ENCODE data around the gene BTBD19.
"Not testable (repeated sequence)": the region's sequence is repeated elsewhere in the genome, so short reads cannot be mapped to it uniquely, and the experiment has no call there.

BTBD19 gene

DNA sequence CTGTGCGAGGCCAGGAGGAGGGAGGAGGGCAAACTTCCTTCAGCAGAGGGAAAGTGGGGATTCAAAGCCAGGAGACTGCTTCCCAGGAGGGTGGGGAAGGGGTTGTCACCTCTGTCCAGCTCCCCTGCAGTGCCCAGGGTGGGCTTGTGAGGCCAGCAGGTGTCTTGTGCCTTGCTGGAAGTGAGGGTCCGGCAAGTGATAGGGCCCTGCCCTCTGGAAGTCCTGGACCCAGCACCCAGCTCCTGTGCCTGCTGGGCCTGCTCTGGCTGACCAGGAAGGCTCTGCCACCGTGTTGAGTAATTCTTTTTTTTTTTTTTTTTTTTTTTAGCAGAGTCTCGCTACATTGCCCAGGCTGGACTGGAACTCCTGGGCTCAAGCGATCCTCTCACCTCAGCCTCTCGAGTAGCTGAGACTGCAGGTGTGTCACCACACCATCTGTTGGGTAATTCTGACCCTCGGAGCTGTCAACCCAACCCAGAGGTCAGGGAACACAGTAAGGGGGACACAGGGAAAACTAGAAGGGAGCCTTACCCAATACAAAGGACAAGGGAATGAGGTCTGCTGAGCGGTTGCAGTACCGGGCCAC, 21.4 kb upstream of the BTBD19 start:
- no peak for DNase-seq (ENCODE audit: low read depth in 1 of 2, low spot score in 1 of 2)

GRCh38 chr1:44787506-44787905, 20.8 kb upstream of the BTBD19 start:
- no peak for DNase-seq (ENCODE audit: low read depth in 1 of 2, low spot score in 1 of 2)

DNA sequence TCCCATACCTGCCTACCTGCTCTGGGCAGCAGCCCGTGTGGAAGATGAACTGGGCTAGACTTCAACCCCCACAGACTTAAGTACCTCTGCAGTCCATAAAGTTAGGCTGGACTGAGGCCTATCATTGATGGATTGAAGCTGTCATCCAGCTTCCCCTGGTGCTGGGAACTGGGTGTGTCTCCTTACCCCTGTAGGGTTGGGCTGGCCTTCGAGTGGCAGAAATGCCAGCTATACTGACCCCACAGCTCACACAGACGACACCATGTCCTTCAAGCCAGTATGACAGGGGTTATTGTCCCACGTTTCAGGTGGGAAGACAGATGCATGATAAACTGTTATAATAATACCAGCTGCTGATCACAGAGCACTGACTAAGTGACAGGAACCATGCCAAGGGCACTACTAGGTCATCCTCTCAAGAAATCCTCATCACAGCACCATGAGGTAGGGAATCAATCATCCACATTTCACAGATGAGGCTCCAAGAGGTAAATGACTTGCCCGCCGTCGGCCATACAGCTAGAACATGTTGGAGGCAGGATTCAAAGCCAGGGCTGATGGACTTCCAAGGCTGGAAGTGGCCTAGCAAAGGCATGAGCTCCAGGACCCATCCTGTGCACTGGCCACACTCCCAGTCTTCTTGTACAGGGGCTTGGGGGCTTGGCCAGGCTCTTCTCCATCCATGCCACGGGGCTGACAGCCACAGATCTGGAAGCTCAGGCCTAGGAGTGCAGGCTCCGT, 20.0 kb upstream of the BTBD19 start, which contains the start of gene BEST4:
Gene BEST4 (minus strand): TSS at position 51 of the 741 bp plus-strand sequence. CDS start 465 bp downstream, outside the sequence.
- DNase-seq (ENCODE audit: low read depth in 1 of 2, low spot score in 1 of 2): no peak

DNA sequence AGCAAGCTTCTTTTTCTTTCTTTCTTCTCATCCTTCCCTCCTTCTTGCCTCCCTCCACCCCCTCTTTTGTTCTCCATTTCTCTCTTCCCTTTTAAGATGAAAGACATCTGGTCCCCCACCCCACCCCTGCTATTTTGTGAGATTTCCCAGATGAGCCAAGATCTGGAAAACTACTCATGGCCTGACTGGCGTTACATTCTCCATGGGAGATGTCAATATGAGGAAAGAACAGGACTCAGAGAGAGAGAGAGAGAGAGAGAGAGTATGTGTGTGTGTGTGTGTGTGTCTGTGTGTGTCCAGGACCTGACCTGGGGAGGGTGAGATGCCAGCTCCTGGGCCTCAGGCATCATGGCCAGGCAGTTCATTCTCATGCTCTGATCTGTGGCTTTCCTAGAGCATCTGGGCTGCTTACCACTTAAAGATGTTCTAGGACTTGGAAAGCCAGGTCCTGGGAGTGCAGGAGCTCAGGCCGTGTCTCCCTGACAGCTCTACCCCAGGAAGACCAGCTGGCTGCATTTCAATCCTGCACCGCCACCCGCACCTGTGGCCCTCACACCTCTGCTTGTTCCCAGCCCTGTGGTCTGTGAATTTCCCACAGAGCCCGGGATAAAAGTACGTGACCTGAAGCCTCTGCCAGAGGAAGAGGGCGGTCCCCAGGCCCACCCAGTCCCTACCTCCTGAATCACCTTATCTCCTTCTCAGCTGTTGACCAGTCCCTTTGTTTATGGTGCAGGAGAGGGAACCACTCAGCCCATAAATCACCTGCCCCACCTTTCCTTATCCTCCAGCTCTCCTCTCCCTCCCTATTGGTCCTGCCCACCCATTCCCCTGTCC, 17.1 kb upstream of the BTBD19 start:
- DNase-seq (ENCODE audit: low read depth in 1 of 2, low spot score in 1 of 2): no peak

- DNase-seq (ENCODE audit: low read depth in 1 of 2, low spot score in 1 of 2): no peak
Measured at GRCh38 chr1:44792736-44793502, 15.4 kb upstream of the BTBD19 start.

DNA sequence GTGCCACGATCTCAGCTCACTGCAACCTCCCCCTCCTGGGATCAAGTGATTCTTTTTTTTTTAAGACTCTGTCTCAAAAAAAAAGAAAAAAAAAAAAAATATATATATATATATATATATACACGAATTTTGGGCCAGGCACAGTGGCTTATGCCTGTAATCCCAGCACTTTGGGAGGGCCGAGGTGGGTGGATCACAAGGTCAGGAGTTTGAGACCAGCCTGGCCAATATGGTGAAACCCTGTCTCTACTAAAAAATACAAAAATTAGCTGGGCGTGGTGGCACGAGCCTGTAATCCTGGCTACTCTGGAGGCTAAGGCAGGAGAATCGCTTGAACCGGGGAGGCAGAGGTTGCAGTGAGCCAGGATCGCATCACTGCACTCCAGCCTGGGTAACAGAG, 10.4 kb upstream of the BTBD19 start:
- not testable (repeated sequence) for DNase-seq (ENCODE audit: low read depth in 1 of 2, low spot score in 1 of 2)

- no peak for DNase-seq (ENCODE audit: low read depth in 1 of 2, low spot score in 1 of 2)
Measured at GRCh38 chr1:44798481-44799365, 9.6 kb upstream of the BTBD19 start.

- peak; percentile 96 to 98 for DNase-seq (ENCODE audit: low read depth in 1 of 2, low spot score in 1 of 2)
Measured at GRCh38 chr1:44799770-44800584, 8.3 kb upstream of the BTBD19 start, which contains the start of gene PLK3. Gene PLK3 (plus strand): TSS chr1:44800377. CDS start chr1:44800464, 87 bp downstream.

GRCh38 chr1:44801491-44802305, 6.6 kb upstream of the BTBD19 start:
- no peak for DNase-seq (ENCODE audit: low read depth in 1 of 2, low spot score in 1 of 2)

GRCh38 chr1:44802306-44803061, 5.8 kb upstream of the BTBD19 start:
- DNase-seq (ENCODE audit: low read depth in 1 of 2, low spot score in 1 of 2): no peak

DNA sequence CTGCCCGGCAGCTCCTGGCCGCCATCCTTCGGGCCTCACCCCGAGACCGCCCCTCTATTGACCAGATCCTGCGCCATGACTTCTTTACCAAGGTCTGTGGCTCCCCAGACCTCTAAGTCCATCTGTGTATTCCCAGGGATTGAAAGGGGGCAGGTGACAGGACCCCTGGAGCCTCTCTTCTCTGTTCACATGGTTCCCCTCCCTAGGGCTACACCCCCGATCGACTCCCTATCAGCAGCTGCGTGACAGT, 5.3 kb upstream of the BTBD19 start:
- DNase-seq (ENCODE audit: low read depth in 1 of 2, low spot score in 1 of 2): no peak

DNA sequence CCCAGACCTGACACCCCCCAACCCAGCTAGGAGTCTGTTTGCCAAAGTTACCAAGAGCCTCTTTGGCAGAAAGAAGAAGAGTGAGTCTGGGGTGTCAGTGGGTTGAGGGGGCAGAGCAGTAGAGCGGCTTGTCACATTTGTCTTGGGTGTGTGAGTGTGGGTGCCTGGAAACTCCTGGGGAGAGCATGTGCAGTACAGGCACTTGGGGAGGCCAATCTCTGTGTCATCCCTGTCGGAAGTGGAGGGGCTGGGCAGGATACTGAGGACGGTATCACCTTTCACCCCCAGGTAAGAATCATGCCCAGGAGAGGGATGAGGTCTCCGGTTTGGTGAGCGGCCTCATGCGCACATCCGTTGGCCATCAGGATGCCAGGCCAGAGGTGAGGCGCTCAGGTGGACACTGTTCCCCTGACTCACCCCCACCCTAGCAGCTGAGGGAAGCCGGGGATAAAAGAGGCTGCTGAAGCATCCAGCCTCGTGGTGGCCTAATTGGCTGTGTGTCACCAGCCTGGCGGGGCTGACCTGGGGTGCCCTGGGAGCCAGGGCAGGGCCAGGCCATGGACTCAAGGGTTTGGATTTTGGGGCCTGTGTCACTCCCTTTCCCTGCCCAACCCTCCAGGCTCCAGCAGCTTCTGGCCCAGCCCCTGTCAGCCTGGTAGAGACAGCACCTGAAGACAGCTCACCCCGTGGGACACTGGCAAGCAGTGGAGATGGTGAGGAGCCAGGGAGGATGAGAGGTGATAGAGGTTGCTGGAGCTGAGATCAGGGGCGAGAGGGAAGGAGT, 4.8 kb upstream of the BTBD19 start:
- no peak for DNase-seq (ENCODE audit: low read depth in 1 of 2, low spot score in 1 of 2)

DNA sequence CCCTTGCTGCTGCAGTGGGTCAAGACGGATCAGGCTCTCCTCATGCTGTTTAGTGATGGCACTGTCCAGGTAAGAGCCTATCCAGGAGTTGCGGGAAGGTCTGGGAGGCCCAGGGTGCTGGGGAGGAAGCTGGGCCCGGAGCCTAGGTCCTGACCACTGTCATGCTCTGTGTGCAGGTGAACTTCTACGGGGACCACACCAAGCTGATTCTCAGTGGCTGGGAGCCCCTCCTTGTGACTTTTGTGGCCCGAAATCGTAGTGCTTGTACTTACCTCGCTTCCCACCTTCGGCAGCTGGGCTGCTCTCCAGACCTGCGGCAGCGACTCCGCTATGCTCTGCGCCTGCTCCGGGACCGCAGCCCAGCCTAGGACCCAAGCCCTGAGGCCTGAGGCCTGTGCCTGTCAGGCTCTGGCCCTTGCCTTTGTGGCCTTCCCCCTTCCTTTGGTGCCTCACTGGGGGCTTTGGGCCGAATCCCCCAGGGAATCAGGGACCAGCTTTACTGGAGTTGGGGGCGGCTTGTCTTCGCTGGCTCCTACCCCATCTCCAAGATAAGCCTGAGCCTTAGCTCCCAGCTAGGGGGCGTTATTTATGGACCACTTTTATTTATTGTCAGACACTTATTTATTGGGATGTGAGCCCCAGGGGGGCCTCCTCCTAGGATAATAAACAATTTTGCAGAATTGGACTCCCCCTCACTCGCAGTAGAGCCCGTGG, 2.9 kb upstream of the BTBD19 start:
- no peak for DNase-seq (ENCODE audit: low read depth in 1 of 2, low spot score in 1 of 2)

GRCh38 chr1:44806025-44806703, 2.2 kb upstream of the BTBD19 start:
- no peak for DNase-seq (ENCODE audit: low read depth in 1 of 2, low spot score in 1 of 2)

GRCh38 chr1:44806704-44807363, 1.5 kb upstream of the BTBD19 start, which contains the start of gene DYNLT4:
Gene DYNLT4 (minus strand): TSS chr1:44807351. CDS start chr1:44806668, 683 bp downstream.
- DNase-seq (ENCODE audit: low read depth in 1 of 2, low spot score in 1 of 2): no peak

Data from activated T-helper 1 cell treated with anti-CD3 and anti-CD28 coated beads, Interleukin-2, amount 50 U/mL, for 16 hours (primary cell).